Activated T-cell treated with anti-CD3 and anti-CD28 coated beads, Interleukin-2, amount 50 U/mL, for 24 hours (primary cell): Measurements from ENCODE around the gene AOAH.

Experiments used
- DNase-seq: peaks from one replicate; pipeline ENCODE4 v3.0.0-alpha.2; 2020
- H3K27ac Mint-ChIP-seq: 2 replicates; pipeline ENCODE4 v1.8.0; 2020; ENCODE audit warnings: mild to moderate bottlenecking, mixed read lengths
- H3K27me3 Mint-ChIP-seq: 2 replicates; pipeline ENCODE4 v1.8.0; 2020; ENCODE audit warnings: mixed read lengths
- H3K36me3 Mint-ChIP-seq: 2 replicates; pipeline ENCODE4 v1.8.0; 2020; ENCODE audit warnings: low read depth, mixed read lengths
- H3K4me1 Mint-ChIP-seq: 2 replicates; pipeline ENCODE4 v1.8.0; 2020; ENCODE audit warnings: low read depth, mixed read lengths
- H3K4me3 Mint-ChIP-seq: 2 replicates; pipeline ENCODE4 v1.8.0; 2020; ENCODE audit warnings: mild to moderate bottlenecking, moderate library complexity, mixed read lengths
- H3K9me3 Mint-ChIP-seq: 2 replicates; pipeline ENCODE4 v1.8.0; 2020; ENCODE audit warnings: mixed read lengths

The AOAH gene

GRCh38 chr7:36667007-36667745 is 57.1 kb downstream of the AOAH start:
- H3K27ac Mint-ChIP-seq: peak overlapping the region; percentile 79
- H3K4me3 Mint-ChIP-seq: peak overlapping the region; percentile 21
- H3K9me3 Mint-ChIP-seq: no peaks in the 10 kb centered on the region
- peaks cover 58% of the 10 kb centered on the region for H3K4me1 Mint-ChIP-seq
- H3K36me3 Mint-ChIP-seq: peaks cover 43% of the 10 kb centered on the region
- no peak for DNase-seq
- H3K27me3 Mint-ChIP-seq: no peaks in the 10 kb centered on the region

- no peak for DNase-seq
- Mint-ChIP-seq H3K36me3 (peaks cover 22% of the 10 kb centered on the region), H3K4me3 (no peak overlapping the region), H3K4me1 (peaks cover 51% of the 10 kb centered on the region), H3K27me3 (no peaks in the 10 kb centered on the region), H3K9me3 (no peaks in the 10 kb centered on the region), H3K27ac (no peak overlapping the region)
These were observed 60.8 kb downstream of the AOAH start for GRCh38 chr7:36663481-36663880.

GRCh38 chr7:36661135-36661840 is 63.0 kb downstream of the AOAH start:
- no peaks in the 10 kb centered on the region for H3K9me3 Mint-ChIP-seq
- no peak overlapping the region for H3K4me3 Mint-ChIP-seq
- H3K27me3 Mint-ChIP-seq: no peaks in the 10 kb centered on the region
- peak overlapping the region; percentile 42 for H3K27ac Mint-ChIP-seq
- H3K4me1 Mint-ChIP-seq: peaks cover 43% of the 10 kb centered on the region
- DNase-seq: no peak
- peaks cover 27% of the 10 kb centered on the region for H3K36me3 Mint-ChIP-seq

- no peak for DNase-seq
- peaks cover 44% of the 10 kb centered on the region for H3K4me1 Mint-ChIP-seq
- H3K4me3 Mint-ChIP-seq: no peak overlapping the region
- H3K36me3 Mint-ChIP-seq: peaks cover 32% of the 10 kb centered on the region
- no peaks in the 10 kb centered on the region for H3K27me3 Mint-ChIP-seq
- no peaks in the 10 kb centered on the region for H3K9me3 Mint-ChIP-seq
- no peak overlapping the region for H3K27ac Mint-ChIP-seq
These were observed 64.5 kb downstream of the AOAH start for GRCh38 chr7:36659638-36660341.

- peak overlapping the region; percentile 36 for H3K27ac Mint-ChIP-seq
- H3K27me3 Mint-ChIP-seq: no peaks in the 10 kb centered on the region
- no peaks in the 10 kb centered on the region for H3K9me3 Mint-ChIP-seq
- DNase-seq: no peak
- H3K36me3 Mint-ChIP-seq: peaks cover 36% of the 10 kb centered on the region
- H3K4me1 Mint-ChIP-seq: peaks cover 47% of the 10 kb centered on the region
- no peak overlapping the region for H3K4me3 Mint-ChIP-seq
These were observed 65.2 kb downstream of the AOAH start for GRCh38 chr7:36659172-36659516.

- H3K27me3 Mint-ChIP-seq: no peaks in the 10 kb centered on the region
- H3K4me1 Mint-ChIP-seq: peaks cover 51% of the 10 kb centered on the region
- H3K36me3 Mint-ChIP-seq: peaks cover 34% of the 10 kb centered on the region
- H3K9me3 Mint-ChIP-seq: no peaks in the 10 kb centered on the region
- peak overlapping the region; percentile 36 for H3K27ac Mint-ChIP-seq
- no peak for DNase-seq
- H3K4me3 Mint-ChIP-seq: no peak overlapping the region
These were observed 65.7 kb downstream of the AOAH start for GRCh38 chr7:36658335-36659171.

- Mint-ChIP-seq H3K4me3 (no peak overlapping the region), H3K9me3 (no peaks in the 10 kb centered on the region), H3K36me3 (peaks cover 42% of the 10 kb centered on the region), H3K27me3 (no peaks in the 10 kb centered on the region), H3K4me1 (peaks cover 54% of the 10 kb centered on the region), H3K27ac (peak overlapping the region; percentile 15)
- DNase-seq: no peak
These were observed 67.1 kb downstream of the AOAH start for GRCh38 chr7:36657036-36657660.

- no peak for DNase-seq
- H3K9me3 Mint-ChIP-seq: peaks cover 3% of the 10 kb centered on the region
- peaks cover 62% of the 10 kb centered on the region for H3K36me3 Mint-ChIP-seq
- no peak overlapping the region for H3K4me3 Mint-ChIP-seq
- H3K4me1 Mint-ChIP-seq: peaks cover 56% of the 10 kb centered on the region
- no peaks in the 10 kb centered on the region for H3K27me3 Mint-ChIP-seq
- no peak overlapping the region for H3K27ac Mint-ChIP-seq
These were observed 69.9 kb downstream of the AOAH start for GRCh38 chr7:36654436-36654835.

- H3K27me3 Mint-ChIP-seq: no peaks in the 10 kb centered on the region
These were observed 70.5 kb downstream of the AOAH start for GRCh38 chr7:36653663-36654355.

GRCh38 chr7:36653008-36653662 is 71.2 kb downstream of the AOAH start:
- Mint-ChIP-seq H3K36me3 (peaks cover 59% of the 10 kb centered on the region), H3K4me1 (peaks cover 44% of the 10 kb centered on the region), H3K4me3 (no peak overlapping the region), H3K27me3 (no peaks in the 10 kb centered on the region), H3K27ac (peak overlapping the region; percentile 38), H3K9me3 (peaks cover 3% of the 10 kb centered on the region)
- no peak for DNase-seq

More at GRCh38 chr7:36653663-36654355, 70.5 kb downstream of the AOAH start:
- peaks cover 61% of the 10 kb centered on the region for H3K36me3 Mint-ChIP-seq
- H3K4me1 Mint-ChIP-seq: peaks cover 50% of the 10 kb centered on the region
- peak overlapping the region; percentile 38 for H3K27ac Mint-ChIP-seq
- no peak for DNase-seq
- H3K4me3 Mint-ChIP-seq: no peak overlapping the region
- peaks cover 3% of the 10 kb centered on the region for H3K9me3 Mint-ChIP-seq

- no peak for DNase-seq
- Mint-ChIP-seq H3K4me1 (peaks cover 42% of the 10 kb centered on the region), H3K27me3 (no peaks in the 10 kb centered on the region), H3K27ac (no peak overlapping the region), H3K4me3 (no peak overlapping the region), H3K36me3 (peaks cover 60% of the 10 kb centered on the region), H3K9me3 (peaks cover 3% of the 10 kb centered on the region)
These were observed 71.9 kb downstream of the AOAH start for GRCh38 chr7:36652431-36652830.

- Mint-ChIP-seq H3K4me1 (peaks cover 43% of the 10 kb centered on the region), H3K27me3 (no peaks in the 10 kb centered on the region), H3K36me3 (peaks cover 56% of the 10 kb centered on the region), H3K4me3 (no peak overlapping the region), H3K9me3 (peaks cover 3% of the 10 kb centered on the region), H3K27ac (peak overlapping the region; percentile 64)
- no peak for DNase-seq
These were observed 72.9 kb downstream of the AOAH start for GRCh38 chr7:36651404-36651803.

GRCh38 chr7:36650766-36651312 is 73.5 kb downstream of the AOAH start:
- H3K4me1 Mint-ChIP-seq: peaks cover 47% of the 10 kb centered on the region
- DNase-seq: no peak
- H3K27me3 Mint-ChIP-seq: no peaks in the 10 kb centered on the region
- no peak overlapping the region for H3K27ac Mint-ChIP-seq
- no peak overlapping the region for H3K4me3 Mint-ChIP-seq
- peaks cover 3% of the 10 kb centered on the region for H3K9me3 Mint-ChIP-seq
- peaks cover 50% of the 10 kb centered on the region for H3K36me3 Mint-ChIP-seq
